GM18505 (cell line): ENCODE results near the gene RASSF6.
"Not testable (repeated sequence)": the region's sequence is repeated elsewhere in the genome, so short reads cannot be mapped to it uniquely, and the experiment has no call there.

Experiments
- ATAC-seq: cut with Tn5 transposase; IDR thresholded peaks from one replicate; pipeline ENCODE4 v1.9.1; 2021; ENCODE audit not compliant: unreplicated experiment
- POLR2A ChIP-seq: IDR thresholded peaks from 4 replicates; pipeline ENCODE4 v1.6.1; 2011; ENCODE audit warnings: borderline replicate concordance; ENCODE audit not compliant: insufficient read depth, insufficient read length; ENCODE audit errors: extremely low read depth

The RASSF6 gene

GRCh38 chr4:73600954-73601353 lies 19.3 kb downstream of the RASSF6 start:
- no peak for TF ChIP-seq POLR2A
- no peak for ATAC-seq

DNA sequence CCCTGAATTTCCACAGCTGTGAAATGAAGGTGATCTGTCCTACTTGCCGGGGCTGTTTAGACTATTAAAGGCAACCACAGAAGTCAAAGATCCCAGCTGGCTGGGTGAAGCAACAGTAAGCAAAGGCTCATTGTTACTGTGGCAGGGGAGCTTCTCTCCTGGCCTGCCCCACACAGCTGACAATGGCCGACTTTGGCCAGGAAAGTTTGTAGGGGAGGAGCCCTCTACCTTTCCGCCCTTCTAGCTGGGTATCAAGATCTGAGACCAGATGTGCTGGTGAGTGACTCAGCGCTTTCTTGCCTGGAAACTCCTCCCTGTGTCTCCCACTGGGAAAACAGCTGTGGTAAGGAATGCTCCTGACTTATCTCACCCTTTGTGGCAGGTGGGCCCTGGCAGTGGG lies 21.1 kb downstream of the RASSF6 start:
- no peak for ATAC-seq
- TF ChIP-seq POLR2A, result no peak

GRCh38 chr4:73597594-73597993 lies 22.6 kb downstream of the RASSF6 start:
- TF ChIP-seq POLR2A, result no peak
- ATAC-seq, result no peak

DNA sequence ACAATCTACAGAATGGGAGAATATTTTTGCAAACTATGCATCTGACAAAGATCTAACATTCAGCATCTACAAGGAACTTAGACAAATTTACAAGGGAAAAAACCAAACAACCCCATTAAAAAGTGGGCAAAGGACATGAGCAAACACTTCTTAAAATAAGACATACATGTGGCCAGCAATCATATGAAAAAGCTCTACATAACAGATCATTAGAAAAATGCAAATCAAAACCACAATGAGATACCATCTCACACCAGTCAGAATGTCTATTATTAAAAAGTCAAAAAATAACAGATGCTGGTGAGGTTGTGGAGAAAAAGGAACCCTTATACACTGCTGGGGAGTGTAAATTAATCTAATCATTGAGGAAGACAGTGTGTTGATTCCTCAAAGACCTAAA lies 23.1 kb downstream of the RASSF6 start:
- ATAC-seq, result not testable (repeated sequence)

- no peak for TF ChIP-seq POLR2A
- ATAC-seq, result no peak
Measured at GRCh38 chr4:73596001-73596400, 24.2 kb downstream of the RASSF6 start.

DNA sequence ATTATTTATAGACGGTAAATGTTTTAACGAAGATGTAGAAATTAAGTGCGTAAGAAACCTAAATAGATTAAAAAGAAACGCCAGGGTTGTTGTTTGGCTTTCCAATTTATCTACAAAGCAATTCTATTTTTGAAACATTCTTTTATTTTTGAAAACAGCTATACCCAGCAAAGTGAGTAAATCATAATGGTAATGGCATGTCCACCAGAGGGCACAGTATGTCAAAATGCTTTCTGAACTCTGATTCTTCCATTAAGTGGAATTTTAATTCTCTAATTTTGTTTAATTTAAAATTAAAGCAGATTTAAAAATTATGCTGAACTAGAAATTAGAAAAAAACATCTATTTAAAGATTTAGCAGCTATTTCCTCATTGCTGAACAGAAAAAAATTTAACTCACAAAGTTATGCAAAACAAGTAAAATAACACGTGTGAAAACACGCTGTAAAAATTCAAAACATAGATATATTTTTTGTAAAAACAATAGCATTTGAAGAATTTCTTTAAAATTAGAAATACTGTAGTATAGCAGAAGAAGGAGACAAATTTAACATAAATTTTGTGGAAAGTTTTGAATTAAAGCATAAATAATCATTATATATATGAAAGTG lies 26.5 kb downstream of the RASSF6 start:
- TF ChIP-seq POLR2A, result no peak
- ATAC-seq, result no peak

GRCh38 chr4:73589887-73590801 lies 30.1 kb downstream of the RASSF6 start:
- no peak for TF ChIP-seq POLR2A
- peak; percentile 96 for ATAC-seq

DNA sequence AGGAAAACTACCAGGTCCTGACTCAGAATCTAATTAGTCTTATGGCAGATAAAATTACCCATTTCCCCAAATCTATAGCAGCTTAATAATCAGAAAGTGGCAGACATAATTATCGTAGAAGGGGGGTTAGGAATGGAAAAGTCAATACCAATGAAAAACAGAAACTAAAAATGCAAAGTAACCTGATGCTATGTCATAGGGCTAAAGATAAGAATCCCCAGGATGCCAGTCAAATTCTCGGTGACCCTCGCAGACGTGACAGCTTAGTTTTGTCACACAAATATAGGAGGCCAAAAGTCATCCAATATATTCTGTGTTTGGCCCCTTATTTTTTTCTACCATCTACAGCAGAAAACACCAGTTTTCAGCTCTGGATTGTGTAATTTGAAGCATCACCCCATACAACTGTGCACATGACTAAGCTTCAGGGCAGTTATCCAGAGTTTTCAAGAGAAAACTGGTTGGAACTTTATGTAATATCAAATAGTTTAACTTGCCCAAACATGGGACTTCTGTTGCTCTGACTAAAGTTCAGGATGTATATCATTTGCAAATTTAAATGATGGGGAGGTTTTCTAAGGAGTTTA lies 30.9 kb downstream of the RASSF6 start:
- peak; percentile 10 for ATAC-seq
- no peak for TF ChIP-seq POLR2A

DNA sequence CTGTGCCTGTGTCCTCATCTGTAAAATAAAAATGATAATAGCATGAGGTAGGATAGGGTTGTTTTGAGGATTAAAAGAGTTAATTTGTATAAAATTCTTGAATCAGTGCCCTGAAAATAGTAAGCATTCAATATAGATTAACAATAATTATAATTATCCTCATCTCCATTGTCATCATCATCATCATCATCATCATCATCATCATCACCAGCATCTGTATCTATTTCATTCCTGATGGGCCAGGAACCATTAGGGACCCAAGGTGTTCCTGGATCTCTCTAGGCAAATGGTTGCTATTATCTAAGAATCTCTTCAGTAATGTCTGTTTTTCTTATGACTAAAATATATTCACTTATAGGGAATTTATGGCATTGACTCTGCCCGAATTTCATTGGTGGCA lies 31.6 kb downstream of the RASSF6 start:
- TF ChIP-seq POLR2A, result no peak
- ATAC-seq, result no peak

DNA sequence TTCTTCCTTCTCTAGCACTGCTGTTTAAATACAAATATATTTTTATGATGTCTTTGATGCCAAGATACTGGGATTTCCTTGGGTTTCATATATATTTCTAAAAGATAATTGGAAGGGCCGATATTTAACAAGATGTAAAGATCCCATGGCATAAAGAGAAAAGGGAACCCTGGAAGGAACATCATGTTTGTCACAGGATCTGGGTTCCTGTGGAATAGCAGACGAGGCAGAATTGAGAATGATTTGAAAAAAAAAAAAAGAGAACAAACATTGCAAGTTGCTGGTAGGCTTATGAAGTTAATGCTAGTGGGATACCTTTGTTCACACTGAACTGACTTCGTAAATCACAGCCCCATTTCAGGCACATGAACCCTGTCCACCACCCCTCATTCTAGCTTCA lies 33.6 kb downstream of the RASSF6 start:
- TF ChIP-seq POLR2A, result no peak
- ATAC-seq, result no peak

DNA sequence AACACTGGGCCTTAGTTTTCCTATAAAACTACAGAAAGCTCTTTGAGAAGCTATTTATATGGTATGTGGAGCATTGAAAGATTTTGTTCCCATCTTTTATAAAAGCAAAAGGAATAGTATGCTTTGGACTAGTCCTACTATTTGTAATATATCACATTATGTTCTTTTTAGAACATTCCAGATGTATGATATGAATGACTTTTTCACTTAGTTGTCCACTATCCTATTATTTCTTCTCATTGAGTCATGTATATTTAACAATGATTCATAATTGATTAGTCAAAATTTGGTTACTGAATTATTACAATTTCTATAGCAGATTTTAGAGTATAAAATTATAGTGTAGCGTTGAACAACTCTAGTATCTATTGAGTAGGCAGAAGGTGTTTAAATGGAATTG lies 34.2 kb downstream of the RASSF6 start:
- TF ChIP-seq POLR2A, result no peak
- no peak for ATAC-seq

GRCh38 chr4:73585345-73585744 lies 34.9 kb downstream of the RASSF6 start:
- ATAC-seq, result no peak
- no peak for TF ChIP-seq POLR2A

DNA sequence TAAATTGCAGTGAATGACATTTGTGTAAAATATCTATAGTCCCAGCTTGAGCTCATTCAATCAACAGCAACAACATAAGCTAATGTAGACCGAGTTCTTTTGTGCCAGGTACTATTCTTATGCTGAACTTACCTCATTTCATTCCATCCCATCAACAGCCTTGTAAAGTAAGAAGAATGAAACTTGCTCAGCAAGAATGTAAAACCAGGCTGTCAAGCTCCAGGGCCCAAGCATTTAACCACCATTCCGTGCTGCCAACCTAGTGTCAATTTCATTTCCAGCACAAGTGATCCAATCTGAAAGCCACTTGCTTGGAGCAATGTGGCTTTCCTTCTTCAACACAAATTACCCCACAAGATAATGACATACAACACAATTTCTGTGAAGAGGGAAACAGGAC lies 36.6 kb downstream of the RASSF6 start:
- no peak for ATAC-seq
- no peak for TF ChIP-seq POLR2A

DNA sequence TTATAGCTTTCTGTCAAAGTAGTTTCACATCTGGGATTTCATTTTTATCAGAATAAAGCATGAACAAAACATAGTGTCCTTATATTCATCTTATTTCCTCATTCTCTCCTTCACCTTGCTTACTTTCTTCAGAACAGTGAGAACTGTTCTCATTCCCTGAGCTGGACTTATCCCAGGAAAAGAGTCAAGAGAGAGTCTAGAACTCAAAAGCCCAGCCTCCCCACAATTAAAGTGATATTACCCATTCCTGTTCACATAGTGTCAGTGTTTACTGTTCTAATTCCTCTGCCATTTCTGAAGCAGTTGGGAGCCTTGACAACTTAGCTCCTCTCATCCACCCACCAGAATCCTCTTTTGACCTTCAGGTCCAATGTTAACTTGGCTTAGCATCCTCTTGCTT lies 42.9 kb downstream of the RASSF6 start:
- ATAC-seq, result no peak
- TF ChIP-seq POLR2A, result no peak
